NCI-H128 (cell line): ENCODE results near the gene ATG10.
"Not testable (repeated sequence)": the region's sequence is repeated elsewhere in the genome, so short reads cannot be mapped to it uniquely, and the experiment has no call there.

Experiments used
- DNase-seq: peaks from one replicate; lab custom pipeline; 2025; ENCODE audit not compliant: unreplicated experiment; lab: John Stamatoyannopoulos, UW

The ATG10 gene

DNA sequence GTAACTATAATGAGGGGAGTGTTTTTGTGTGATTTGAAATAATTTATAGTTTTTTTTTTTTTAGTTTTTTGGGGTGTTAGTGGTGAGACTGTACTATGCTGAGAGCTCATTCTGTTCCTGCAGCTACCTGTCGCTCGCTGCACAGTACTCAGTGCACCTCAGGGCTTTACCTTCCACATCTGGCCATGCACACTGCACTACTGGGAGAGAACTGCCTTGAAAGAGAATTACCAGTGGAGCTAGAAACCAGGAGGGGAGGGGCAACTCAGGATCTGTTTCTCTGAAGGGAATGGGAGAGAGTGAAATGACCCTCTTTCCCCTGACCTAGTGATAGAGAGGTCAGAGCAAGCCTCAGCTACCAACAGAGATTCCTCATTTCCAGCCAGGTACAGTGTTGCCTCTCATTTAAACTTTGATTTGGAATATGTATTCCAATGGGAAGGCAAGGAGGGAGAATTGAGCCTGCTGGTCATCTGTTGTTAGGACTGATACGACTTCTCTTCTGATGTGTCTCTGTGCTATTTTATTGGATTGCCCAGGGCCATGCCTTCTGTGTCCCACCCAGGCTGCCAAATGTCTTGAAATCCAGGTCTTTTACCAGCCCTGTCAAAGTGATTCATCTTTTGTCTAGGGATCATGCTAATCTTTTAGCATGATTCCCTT, 8.9 kb downstream of the ATG10 start:
- no peak for DNase-seq

DNA sequence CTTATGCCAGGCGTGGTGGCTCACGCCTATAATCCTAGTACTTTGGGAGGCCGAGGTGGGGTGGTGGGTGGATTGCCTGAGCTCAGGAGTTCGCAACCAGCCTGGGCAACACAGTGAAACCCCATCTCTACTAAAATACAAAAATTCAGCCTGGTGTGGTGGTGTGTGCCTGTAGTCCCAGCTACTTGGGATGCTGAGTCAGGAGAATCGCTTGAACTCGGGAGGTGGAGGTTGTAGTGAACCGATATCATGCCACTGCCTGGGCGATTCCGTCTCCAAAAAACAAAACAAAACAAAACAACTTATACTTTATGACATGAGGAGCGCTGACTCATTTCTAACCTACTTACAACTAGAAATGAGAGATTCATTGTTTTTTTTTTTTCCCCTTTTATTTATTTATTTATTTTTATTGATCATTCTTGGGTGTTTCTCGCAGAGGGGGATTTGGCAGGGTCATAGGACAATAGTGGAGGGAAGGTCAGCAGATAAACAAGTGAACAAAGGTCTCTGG, 10.4 kb downstream of the ATG10 start:
- DNase-seq = not testable (repeated sequence)

DNA sequence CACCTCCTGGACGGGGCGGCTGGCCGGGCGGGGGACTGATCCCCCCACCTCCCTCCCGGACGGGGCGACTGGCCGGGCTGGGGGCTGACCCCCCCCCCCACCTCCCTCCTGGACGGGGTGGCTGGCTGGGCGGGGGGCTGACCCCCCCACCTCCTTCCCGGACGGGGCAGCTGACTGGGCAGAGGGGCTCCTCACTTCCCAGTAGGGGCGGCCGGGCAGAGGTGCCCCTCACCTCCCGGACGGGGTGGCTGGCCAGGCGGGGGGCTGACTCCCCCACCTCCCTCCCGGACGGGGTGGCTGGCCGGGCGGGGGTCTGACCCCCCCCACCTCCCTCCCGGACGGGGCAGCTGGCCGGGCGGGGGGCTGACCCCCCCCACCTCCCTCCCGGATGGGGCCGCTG, 11.3 kb downstream of the ATG10 start:
- not testable (repeated sequence) for DNase-seq

DNA sequence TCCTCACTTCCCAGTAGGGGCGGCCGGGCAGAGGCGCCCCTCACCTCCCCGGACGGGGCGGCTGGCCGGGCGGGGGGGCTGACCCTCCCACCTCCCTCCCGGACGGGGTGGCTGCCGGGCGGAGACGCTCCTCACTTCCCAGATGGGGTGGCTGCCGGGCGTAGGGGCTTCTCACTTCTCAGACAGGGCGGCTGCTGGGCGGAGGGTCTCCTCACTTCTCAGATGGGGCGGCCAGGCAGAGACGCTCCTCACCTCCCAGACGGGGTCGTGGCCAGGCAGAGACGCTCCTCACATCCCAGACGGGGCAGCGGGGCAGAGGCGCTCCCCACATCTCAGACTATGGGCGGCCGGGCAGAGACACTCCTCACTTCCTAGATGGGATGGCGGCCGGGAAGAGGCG, 11.7 kb downstream of the ATG10 start:
- not testable (repeated sequence) for DNase-seq

DNA sequence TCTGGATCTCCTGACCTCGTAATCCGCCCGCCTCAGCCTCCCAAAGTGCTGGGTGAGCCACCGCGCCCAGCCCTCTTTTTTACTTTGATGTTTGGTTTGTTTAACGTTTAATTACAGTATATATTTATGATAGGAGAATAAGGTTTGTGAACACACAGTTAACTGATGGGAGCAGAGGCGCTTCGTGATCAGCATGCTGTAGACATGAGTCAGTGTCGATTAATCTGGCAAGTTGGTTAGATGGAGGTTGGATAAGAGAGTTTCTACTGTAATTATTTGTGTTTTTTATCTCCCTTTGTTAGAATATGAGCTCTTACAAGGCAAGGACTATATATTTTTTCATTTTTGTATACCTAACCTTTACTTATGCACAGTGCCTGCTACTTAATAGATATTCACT, 14.3 kb downstream of the ATG10 start:
- no peak for DNase-seq

DNA sequence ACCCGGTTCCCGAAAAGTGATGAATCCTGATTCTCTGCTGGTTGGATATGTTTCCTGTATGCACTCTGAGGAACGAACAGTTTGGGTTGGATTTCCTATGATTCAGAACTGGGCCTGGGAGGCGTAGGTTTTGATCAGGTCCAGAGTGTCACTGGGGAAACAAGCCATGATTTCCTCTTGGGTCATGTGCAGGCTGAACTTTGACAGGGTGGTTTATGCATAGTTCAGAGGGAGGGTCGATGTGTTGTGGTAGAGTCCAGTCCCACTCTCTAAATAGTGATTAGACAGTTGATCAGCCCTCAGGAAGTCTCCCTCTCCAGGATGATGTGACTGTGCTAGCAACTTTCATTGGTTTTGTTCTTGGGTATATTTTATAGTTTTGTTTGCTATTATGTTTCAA, 17.4 kb downstream of the ATG10 start:
- no peak for DNase-seq

DNA sequence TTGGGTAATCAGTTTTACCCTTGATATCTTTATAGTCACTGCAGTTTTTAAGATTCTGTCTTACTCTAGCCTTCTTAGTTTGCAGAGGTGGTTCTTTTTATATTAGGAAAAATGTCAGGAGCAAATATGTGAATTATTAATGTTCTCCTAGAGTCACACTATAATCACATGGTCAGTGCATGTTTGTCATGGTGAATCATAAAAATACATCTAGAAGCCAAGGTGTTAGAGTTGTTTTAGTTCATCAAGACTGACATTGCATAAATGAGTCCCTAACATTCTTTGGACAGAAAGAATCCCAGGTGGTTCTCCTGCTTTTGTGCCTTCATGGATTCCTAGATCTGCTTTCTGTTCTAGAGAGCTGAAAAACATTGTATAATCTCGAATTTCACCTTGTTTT, 22.9 kb downstream of the ATG10 start:
- DNase-seq = no peak

DNA sequence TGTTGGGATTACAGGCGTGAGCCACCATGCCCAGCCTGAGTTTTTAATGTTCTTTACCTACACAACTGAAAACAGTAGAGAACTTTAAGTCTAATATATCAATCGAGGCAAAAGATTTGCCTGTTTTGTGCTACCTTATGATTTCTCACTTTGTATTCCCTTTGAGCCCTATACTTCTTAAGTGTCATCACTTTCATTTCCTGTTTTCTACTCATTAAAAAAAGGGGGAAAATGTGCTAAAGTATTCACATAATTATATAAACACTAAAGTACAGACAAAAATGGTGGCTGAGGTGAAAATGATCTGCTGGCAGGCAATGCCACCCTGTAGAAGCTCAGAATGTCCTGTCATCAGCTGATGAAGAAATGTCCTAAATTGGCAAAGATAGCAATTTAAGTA, 23.6 kb downstream of the ATG10 start:
- no peak for DNase-seq

DNA sequence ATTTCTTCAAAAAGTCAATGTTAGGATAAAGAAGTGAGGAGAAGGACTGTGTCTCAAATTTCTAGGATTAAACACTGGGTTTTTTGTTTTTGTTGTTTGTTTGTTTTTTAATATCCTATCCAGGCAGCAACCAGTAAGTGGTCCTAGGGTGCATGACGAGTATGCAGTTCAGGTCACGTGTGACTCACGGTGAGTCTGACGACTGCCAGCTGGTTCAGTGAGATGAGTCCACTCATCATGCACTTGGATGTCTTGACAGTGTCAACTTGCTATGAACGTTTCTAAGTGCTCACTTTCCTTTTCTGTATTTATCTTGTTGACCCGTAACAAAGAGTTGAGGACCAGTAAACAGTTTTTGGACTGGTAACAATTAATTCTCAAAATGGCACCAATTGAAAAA, 32.7 kb downstream of the ATG10 start:
- DNase-seq = no peak

DNA sequence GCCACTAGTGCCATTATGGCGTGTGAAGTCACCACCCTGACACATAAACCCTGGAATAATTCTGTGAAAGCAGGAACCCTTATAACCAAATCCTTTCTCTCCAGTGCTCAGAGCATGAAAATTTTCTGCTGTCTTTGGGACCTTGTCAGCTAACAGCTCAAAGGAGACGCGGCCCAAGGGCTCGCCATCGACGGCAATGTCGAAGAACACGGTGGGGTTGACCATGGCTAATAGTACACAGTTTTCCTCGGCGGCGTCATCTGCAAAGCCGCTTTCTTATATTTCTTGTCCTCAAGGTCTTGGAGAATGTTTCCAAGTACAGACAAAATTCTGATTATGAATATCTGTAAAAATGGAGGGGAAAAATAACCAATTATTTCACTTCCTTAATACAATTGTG, 38.0 kb downstream of the ATG10 start:
- DNase-seq = not testable (repeated sequence)

DNA sequence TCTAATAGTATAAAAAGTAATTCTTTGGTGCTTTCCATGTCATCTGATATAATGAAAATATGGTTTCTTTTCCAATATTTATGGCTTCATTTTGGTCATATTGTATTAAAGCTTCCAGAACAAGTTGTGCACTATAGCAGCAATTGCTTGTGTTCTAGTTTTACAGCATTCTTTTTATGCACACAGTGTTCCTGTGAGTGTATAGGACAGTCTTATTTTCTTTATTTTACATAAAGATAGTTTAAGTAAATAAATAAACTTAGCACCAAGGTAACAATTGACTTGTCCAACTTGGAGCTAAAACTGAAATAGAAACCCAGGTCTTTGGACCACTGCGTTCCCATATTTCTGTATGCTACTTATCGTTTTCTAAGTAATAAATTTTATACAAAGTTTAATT, 38.9 kb downstream of the ATG10 start:
- DNase-seq = no peak

DNA sequence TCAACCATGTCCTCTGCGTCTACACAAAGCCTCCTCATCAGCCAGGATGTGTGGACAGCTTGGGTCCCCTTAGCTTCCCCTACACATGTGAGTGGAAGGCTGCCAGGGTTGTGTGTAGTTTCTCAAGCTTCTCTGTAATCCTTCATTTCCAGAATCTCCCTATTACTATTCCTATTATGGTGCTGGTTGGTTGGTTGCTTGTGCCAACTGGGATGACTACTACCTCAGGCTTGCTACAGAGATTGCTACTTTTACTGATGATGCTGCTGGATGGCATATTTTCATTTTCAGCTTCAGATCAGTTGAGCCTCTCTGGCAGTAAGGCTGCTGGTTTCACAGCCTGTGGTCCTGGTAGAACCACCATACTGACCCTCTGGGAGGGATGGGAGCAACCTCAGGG, 39.9 kb downstream of the ATG10 start:
- DNase-seq = no peak

DNA sequence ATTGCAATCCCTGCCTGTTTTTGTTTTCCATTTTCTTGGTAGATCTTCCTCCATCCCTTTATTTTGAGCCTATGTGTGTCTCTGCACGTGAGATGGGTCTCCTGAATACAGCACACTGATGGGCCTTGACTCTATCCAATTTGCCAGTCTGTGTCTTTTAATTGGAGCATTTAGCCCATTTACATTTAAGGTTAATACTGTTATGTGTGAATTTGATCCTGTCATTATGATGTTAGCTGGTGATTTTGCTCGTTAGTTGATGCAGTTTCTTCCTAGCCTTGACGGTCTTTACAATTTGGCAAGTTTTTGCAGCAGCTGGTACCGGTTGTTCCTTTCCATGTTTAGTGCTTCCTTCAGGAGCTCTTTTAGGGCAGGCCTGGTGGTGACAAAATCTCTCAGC, 42.8 kb downstream of the ATG10 start:
- DNase-seq = not testable (repeated sequence)

DNA sequence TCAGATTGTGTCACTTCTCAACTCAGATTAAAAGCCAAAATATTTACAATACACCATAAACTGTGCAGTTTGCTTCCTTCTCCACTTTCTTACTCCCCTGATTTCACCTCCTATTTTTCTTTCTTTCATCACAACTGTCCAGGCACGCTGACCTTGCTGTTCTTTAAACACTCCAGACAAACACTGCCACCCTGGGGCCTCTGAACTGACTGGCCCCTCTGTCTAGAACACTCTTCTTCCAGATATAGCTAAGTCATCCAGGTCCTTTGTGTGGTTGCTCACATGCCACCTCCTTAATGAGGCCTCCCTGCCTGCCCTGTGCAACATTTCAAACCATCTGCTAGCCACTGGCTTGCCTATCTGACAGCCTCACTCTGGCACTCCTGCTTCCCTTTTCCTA, 46.6 kb downstream of the ATG10 start:
- no peak for DNase-seq

DNA sequence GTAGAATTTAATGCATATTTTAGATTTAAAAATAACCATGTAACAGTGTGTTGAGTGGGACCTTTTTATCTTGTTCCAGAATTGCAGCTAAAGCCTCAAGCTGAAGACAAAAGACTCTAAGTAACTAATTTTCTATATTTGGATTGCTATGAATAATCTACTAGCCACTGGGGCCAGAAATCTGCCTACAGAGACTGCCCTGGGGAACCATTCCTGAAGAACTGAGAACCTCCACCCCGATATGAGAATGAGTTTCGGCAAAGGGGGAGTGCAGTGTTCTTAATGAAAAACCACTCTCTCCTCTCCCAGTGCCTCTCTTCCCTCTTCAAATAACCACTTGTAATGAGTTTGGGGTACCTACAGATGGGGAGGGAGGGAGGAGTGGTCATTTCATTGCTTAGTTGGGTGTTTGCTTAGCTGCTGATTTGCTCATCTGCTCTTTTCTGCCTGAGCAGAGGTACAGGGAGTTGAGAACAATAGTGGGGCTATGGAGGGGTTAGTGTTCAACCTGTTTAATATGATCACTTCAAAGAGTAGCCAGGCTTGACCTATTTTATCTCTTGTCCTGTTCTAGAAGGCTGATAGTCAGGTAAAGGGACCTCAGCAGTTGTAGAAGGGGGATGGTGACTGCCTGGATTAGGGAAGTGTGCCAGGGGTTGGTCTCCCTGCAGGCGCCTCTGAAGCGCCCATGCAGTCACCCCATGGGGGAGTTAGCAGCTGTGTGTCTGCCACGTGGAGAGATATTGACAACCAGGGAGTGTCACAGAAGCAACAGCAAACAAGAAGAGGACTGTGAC, 47.7 kb downstream of the ATG10 start:
- no peak for DNase-seq

DNA sequence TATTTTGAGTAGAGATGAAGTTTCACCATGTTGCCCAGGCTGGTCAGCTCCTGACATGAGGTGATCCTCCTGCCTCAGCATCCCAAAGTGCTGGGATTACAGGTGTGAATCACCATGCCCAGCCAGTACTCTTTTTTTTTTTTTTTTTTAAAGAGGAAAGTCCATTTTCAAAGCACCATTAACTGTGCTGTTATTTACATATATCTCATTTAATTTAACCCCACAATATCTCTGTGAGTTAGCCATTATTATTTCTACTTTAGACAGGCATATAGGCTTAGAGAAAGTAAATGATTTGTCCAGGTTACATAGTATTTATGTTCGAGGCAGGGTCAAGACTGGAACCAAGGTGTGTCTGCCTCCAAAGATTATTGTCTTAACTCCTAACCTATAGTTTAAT, 50.7 kb downstream of the ATG10 start:
- DNase-seq = no peak

DNA sequence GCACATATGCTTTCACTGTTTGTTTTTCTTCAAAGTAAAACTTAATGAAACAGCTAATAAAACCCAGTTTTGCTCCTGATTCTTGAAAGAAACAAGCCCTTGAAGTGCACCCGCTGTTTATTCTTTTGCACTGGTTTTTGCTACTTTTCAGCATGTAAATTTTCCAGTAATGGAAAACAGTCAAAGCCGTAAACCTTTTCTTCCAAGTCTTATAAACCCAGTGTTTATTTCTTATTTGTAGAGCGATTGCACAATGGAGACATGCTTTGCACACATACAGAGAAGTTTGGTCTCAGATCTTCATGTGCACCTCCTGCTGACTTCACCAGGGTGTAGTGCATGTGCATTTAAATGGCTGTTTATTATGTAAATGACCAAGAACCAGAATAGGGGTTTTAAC, 51.8 kb downstream of the ATG10 start:
- no peak for DNase-seq

DNA sequence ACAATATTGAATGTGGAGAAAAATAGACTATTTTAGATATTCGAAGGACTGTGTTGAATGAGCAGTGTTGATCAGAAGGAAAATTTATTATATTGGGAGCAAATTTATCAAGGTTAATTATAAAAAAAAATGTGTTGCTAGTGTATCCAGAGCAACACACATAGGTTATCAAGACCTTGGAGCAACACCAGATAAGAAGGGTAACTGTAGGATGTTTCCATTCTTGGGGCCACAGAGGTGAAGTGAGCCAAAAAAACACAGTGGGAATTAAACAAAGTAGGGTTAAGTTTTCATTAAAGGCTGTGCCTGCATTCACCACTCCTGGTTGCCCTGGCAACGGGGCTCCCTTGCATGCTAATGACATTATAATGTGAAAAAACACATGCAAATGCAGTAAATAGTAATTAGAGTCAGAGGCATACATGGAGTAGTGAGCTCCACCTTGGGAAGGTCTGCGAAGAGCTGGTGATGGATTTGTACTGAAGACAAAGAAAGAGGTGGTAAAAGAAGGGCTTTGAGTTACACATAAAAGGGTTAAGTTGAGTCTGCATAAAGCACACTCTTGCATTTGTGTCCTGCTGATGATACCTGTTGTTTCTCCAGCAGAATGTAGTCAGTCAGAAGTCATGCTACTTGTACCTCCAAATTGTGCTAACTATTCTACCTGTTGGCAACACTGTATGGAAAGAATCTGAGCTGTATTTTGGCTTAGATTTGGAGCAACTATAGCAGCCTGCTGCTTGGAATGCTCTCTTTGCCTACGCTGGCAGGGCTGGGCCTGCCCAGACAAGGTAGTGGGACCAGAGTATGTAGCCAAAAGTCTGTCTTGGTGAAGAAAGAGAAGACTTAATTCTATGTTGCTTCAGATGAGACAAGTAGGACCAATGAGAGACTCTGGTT, 59.6 kb downstream of the ATG10 start:
- DNase-seq = no peak

DNA sequence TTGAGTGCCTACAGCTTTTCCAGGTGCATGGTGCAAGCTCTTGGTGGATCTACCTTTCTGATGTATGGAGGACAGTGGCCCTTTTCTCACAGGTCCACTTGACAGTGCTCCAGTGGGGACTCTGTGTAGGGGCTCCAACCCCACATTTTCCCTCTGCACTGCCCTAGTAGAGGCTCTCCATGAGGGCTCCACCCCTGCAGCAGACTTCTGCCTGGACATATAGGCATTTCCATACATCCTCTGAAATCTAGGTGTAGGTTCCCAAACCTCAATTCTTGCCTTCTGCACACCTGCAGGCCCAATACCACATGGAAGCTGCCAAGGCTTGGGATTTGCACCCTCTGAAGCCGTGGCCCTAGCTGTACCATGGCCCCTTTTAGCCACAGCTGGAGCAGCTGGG, 71.1 kb downstream of the ATG10 start:
- not testable (repeated sequence) for DNase-seq

DNA sequence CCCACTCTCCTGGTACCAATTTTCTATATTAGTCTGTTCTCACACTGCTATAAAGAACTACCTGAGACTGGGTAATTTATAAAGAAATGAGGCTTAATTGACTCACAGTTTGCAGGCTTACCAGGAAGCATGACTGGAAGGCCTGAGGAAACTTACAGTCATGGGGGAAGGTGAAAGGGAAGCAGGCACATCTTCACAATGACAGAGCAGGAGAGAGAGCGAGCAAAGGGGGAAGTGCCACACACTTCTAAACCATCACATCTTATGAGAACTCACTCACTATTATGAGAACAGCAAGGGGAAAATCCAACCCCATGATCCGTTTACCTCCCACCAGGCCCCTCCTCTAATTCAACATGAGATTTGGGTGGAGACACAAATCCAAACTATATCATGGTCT, 72.2 kb downstream of the ATG10 start:
- no peak for DNase-seq

DNA sequence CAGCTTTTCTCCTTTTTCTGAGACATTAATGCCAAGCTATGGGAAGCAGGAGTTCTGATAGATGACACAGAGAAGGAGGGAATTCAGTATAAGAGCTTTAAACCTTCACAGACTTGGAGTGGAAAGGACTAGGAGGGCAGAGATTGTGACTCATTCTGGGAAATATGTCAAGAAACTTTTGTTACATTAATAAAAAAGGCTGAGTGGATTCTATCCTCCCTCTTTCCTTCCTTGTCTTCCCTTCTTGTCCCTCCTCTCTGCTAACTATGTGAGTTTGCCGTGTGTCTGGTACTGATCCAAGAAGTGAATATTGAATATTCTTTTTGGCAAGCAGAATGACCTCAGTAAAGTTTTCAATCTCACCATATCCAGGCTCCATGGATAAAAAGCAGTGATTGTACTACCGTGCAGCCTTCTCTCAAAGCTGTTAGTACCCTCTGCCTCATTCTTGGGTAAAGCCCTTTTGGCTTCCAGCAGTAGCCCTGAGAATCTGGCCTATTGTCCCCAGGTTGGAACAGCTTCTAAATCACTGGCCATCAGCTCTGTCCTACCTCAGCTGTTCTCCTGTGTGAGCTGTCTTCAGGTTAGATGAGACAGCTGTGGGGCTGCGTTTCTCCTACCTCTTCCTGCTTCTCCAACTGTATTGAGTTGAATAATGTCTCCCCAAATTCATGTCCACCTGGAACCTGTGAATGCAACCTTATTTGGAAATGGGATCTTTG, 73.9 kb downstream of the ATG10 start:
- no peak for DNase-seq
